Heart left ventricle (tissue), 16 donors: ENCODE data around the gene CNTN5. TPM values are rescaled to one million over a fixed set of nuclear protein-coding genes. Genes with fewer than 3 reads are reported as not detected.

Experiments used
- ATAC-seq, 4 donors: fragments of 200-7000 bp; cut with Tn5 transposase; one replicate each; pipeline ENCODE4 v1.9.1; 2020 to 2022; ENCODE audit warnings: moderate library complexity in 4 of 4, mild to moderate bottlenecking in 3 of 4, moderate number of reproducible peaks in 1 of 4
- DNase-seq, 5 donors: peaks; one replicate each; pipeline ENCODE4 v3.0.0-alpha.2; 2020
- H3K27ac ChIP-seq, 12 donors: fragments of 200-600 bp; sonication (generic) in 4 of 12; one replicate each; pipeline versions ENCODE4 v1.5.0 to v1.8.0; 2016 to 2022; ENCODE audit warnings: mild to moderate bottlenecking in 2 of 12
- H3K27me3 ChIP-seq, 9 donors: fragments of 200-600 bp; sonication (generic) in 2 of 9; one replicate each; pipeline versions ENCODE4 v1.5.1 to v1.8.0; 2016 to 2022; ENCODE audit warnings: mild to moderate bottlenecking in 3 of 9
- H3K36me3 ChIP-seq, 9 donors: fragments of 200-600 bp; sonication (generic) in 2 of 9; one replicate each; pipeline versions ENCODE4 v1.5.0 to v1.8.0; 2018 to 2022; ENCODE audit warnings: mild to moderate bottlenecking in 2 of 9
- H3K4me1 ChIP-seq, 12 donors: fragments of 200-600 bp; sonication (generic) in 4 of 12; one replicate each; pipeline versions ENCODE4 v1.5.0 to v1.8.0; 2016 to 2022; ENCODE audit warnings: mild to moderate bottlenecking in 3 of 12
- H3K4me3 ChIP-seq, 12 donors: fragments of 200-600 bp; sonication (generic) in 4 of 12; one replicate each; pipeline versions ENCODE4 v1.5.0 to v1.8.0; 2017 to 2022; ENCODE audit warnings: mild to moderate bottlenecking in 9 of 12, moderate library complexity in 4 of 12
- H3K9me3 ChIP-seq, 12 donors: fragments of 200-600 bp; sonication (generic) in 4 of 12; one replicate each; pipeline versions ENCODE4 v1.5.0 to v1.8.0; 2016 to 2022; ENCODE audit warnings: mild to moderate bottlenecking in 1 of 12
- POLR2A ChIP-seq, 2 donors: fragments of 450-650 bp; IDR thresholded peaks; one replicate each; pipeline ENCODE4 v1.6.1; 2017; ENCODE audit warnings: antibody characterized with exemption in 2 of 2, mild to moderate bottlenecking in 2 of 2, moderate library complexity in 2 of 2
- WGBS, 4 donors: extraction: QIAGEN DNeasy Blood & Tissue Kit in 2 of 4; methylation state at CpG; one replicate each; pipeline versions ENCODE4 v1.1.5 to v1.1.7; 2013 to 2018; 5-methylcytosine and 5-hydroxymethylcytosine counted together
- intact Hi-C, 10 donors: fragments of 100-400 bp; cut with DNase I; formaldehyde crosslinking; loops; one replicate each; pipeline versions ENCODE4 v1.11.1 to v1.14.2; 2022
- polyA plus RNA-seq, 2 donors: library from polyadenylated mRNA; stranded (reverse); fragments of 200-250 nt; gene quantifications; one replicate each; pipeline ENCODE4 v1.2.3, GENCODE V29; 2013
- total RNA-seq, 9 donors: library from RNA; depleted of rRNA in 2 of 9; stranded (reverse); fragments of >200 nt in 2 of 9; fragmentation: NEBNext Ultra II Directional in 3 of 9; extraction: Animal tissue kit (Norgen Biotek cat#: 25700) in 3 of 9; gene quantifications; one replicate each; pipeline versions ENCODE4 v1.1.0 to v1.2.4, GENCODE V29; 2016 to 2023
- TF ChIP-seq, protein P1 (sequence below), 12 donors: fragments of 200-600 bp; sonication (generic) in 4 of 12; IDR thresholded peaks; one replicate each; pipeline versions ENCODE4 v1.5.0 to v1.8.0; 2018 to 2022; ENCODE audit warnings: antibody characterized with exemption in 12 of 12, mild to moderate bottlenecking in 5 of 12
- donor health status: ischemic (EF 13 %, LVEDD 7.1; RV severe dilation, severe dysfunction).
- donor health status: healthy with polysubstance abuse.
- donor health status: DM: no; HTN: yes; CAD: no.
- donor health status: DM: no; HTN: no; CAD: no.
- donor health status: ischemic (EF 25% LVEDD 6.9; RV normal size, moderate dysfunction).
- donor health status: ischemic (EF 25% LVEDD 5.7; RV mildly dilated, moderate dysfunction).
- donor health status: healthy.
- donor health status: DM: yes; HTN: yes; CAD: no.
- donor health status: ischemic (EF 35%, LVEDD 5.7; RV mildly dilated, moderate dysfunction).
- donor health status: nonischemic (EF 11% LVEDD 7.7; RV severe dilation, severe dysfunction).
- donor health status: DM: yes; HTN: yes; CAD: no.
- donor health status: PGD.
- donor health status: ischemic (EF 29% LVEDD 5.4; RV normal size, mild dysfunction).
- donor health status: nonischemic (EF 23%, LVEDD 6.1; RV moderate dilation, normal function).

CNTN5 gene
- total and polyA plus RNA-seq, 11 donors, result 0.11 to 0.16 TPM; not detected in 9

DNA sequence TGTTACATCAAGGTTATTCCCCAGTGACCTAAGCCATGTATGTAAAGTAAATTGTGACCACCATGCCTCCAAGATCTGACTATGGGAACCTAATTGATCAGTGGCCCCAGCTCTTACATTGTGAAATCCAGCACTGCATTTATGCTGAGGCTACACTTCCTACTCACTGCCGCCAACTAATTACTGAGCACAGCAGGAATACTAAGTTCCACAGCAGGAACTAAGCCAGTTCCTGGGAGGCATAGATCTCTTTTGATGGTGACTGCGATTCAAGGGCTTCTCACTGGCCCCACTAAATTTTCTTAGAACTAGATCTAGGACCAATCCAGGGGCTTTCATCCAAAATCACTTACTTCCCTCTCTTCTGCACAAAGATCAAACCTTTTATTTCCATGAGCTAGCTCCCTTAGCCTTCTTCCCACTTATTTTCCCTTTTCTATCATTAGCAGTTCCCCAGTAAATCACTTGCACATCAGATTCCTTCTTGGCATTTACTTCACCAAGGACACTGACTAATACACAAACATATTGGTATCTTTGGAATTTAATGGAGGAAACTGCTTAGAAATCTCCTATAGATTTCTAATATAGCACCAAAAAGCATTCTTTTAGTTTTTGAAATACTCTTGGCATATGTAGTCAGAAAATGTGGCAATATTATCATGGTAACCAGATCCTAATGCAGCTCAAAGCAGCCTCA, 46.0 kb downstream of the CNTN5 start:
- H3K4me1 ChIP-seq, result no peaks in the 10 kb centered on the region
- H3K4me3 ChIP-seq, result no peak overlapping the region
- WGBS, 4 donors, result 52 to 65% (median 60%) methylated on average over 2 of the region's 2 CpGs
- no peak for TF ChIP-seq POLR2A (IDR thresholded peaks at IDR 0.05)
- TF ChIP-seq, protein P1, sequence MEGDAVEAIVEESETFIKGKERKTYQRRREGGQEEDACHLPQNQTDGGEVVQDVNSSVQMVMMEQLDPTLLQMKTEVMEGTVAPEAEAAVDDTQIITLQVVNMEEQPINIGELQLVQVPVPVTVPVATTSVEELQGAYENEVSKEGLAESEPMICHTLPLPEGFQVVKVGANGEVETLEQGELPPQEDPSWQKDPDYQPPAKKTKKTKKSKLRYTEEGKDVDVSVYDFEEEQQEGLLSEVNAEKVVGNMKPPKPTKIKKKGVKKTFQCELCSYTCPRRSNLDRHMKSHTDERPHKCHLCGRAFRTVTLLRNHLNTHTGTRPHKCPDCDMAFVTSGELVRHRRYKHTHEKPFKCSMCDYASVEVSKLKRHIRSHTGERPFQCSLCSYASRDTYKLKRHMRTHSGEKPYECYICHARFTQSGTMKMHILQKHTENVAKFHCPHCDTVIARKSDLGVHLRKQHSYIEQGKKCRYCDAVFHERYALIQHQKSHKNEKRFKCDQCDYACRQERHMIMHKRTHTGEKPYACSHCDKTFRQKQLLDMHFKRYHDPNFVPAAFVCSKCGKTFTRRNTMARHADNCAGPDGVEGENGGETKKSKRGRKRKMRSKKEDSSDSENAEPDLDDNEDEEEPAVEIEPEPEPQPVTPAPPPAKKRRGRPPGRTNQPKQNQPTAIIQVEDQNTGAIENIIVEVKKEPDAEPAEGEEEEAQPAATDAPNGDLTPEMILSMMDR (IDR thresholded peaks at IDR 0.05), result no peak
- intact Hi-C loops, result no loop called here
- ATAC-seq (no peak), DNase-seq (no peak)
- H3K27ac ChIP-seq, result no peak overlapping the region
- H3K36me3 ChIP-seq, result no peaks in the 10 kb centered on the region
- H3K27me3 ChIP-seq, result no peaks in the 10 kb centered on the region
- H3K9me3 ChIP-seq, result no peaks in the 10 kb centered on the region

DNA sequence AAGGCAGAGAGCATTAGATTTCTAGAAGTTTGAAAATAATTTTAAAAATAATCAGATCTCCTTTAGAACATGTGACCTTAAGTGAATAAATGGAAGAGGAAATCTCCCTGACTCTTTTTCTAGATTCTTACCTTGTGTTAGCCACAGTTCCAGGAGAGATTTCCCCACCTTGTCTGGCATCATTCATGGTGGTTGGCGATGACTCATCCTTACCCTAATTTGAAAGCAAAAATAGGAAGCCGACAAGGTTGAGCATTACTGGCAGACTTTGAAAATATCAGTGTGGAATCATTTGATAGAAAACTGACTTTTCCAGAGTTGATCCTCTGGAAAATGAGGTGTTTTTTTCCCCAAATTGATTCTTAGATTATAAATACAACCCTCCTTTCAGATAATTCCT, 48.1 kb downstream of the CNTN5 start:
- Histone ChIP-seq H3K27me3 (no peaks in the 10 kb centered on the region), H3K4me3 (no peak overlapping the region), H3K27ac (no peak overlapping the region), H3K4me1 (no peaks in the 10 kb centered on the region), H3K9me3 (peaks cover 0 to 3% (median 0%) of the 10 kb centered on the region in 12 donors), H3K36me3 (no peaks in the 10 kb centered on the region)
- intact Hi-C loops, result no loop called here
- ATAC-seq (no peak), DNase-seq (no peak)
- no peak for TF ChIP-seq POLR2A (IDR thresholded peaks at IDR 0.05)
- TF ChIP-seq, protein P1 (IDR thresholded peaks at IDR 0.05), result no peak
- 79 to 90% (median 86%) methylated on average over 2 of the region's 2 CpGs for WGBS, 4 donors

DNA sequence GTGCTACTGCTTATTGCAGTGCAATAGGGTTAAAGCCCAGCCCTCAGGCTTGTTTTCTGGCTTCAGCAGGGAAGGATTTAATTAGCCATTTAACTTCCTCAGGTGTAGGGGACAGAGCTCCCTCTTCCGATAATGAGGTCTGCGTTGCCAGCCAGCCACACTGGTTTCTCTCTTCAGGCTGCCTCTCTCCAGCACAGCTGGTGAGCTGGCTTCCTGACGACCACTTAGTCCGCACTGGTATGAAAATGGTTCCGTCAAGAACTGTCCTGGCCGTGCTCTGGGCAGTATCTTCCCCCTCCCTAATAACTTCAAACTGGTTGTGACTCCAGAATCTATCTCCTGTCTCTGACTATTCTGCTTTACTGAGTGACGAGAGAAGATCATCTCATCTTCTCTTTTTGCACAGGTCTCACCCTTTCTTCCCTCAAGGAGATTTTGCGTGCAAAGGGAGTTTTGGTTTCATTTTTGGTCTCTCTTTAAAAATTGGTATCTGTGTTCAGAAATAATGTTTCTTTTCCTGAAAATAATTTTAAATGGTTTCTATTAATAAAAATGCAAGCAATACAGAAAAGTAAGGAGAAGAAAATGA, 49.2 kb downstream of the CNTN5 start:
- WGBS, 4 donors, result 9 to 21% (median 10%) methylated on average over 8 of the region's 8 CpGs
- no peaks in the 10 kb centered on the region for H3K36me3 ChIP-seq
- ATAC-seq, result no peak

GRCh38 chr11:99079576-99079975, 58.8 kb downstream of the CNTN5 start:
- Histone ChIP-seq H3K27me3 (no peaks in the 10 kb centered on the region), H3K4me3 (no peak overlapping the region), H3K4me1 (no peaks in the 10 kb centered on the region), H3K9me3 (no peaks in the 10 kb centered on the region), H3K36me3 (no peaks in the 10 kb centered on the region), H3K27ac (no peak overlapping the region)
- no peak for ATAC-seq
- intact Hi-C loops, result no loop called here
- WGBS, 4 donors, result 71 to 78% (median 73%) methylated on average over 3 of the region's 3 CpGs
- TF ChIP-seq, protein P1 (IDR thresholded peaks at IDR 0.05), result no peak
- TF ChIP-seq POLR2A (IDR thresholded peaks at IDR 0.05), result no peak
- no peak for DNase-seq

More for the DNA sequence above, 49.2 kb downstream of the CNTN5 start:
- Histone ChIP-seq H3K9me3 (peaks cover 0 to 5% (median 0%) of the 10 kb centered on the region in 12 donors), H3K27ac (no peak overlapping the region), H3K4me3 (peak overlapping the region in 11 of 12 donors; percentile 5 to 61 (median 44)), H3K27me3 (no peaks in the 10 kb centered on the region), H3K4me1 (no peaks in the 10 kb centered on the region)
- peak in 1 of 5 donors; percentile 38 for DNase-seq
- TF ChIP-seq, protein P1 (IDR thresholded peaks at IDR 0.05), result no peak
- no peak for TF ChIP-seq POLR2A (IDR thresholded peaks at IDR 0.05)
- intact Hi-C loops, result no loop called here
